ENCODE results near the gene ALAD.
"Not testable (repeated sequence)": the region's sequence is repeated elsewhere in the genome, so short reads cannot be mapped to it uniquely, and the experiment has no call there.

ALAD gene

GRCh38 chr9:113372059-113372458, 29.0 kb downstream of the ALAD start:
- no peak for DNase-seq

- no peak for DNase-seq
Observed at GRCh38 chr9:113370806-113371325, 30.2 kb downstream of the ALAD start.

GRCh38 chr9:113369855-113370140, 31.3 kb downstream of the ALAD start:
- DNase-seq: no peak

GRCh38 chr9:113368982-113369854, 31.9 kb downstream of the ALAD start:
- no peak for DNase-seq

GRCh38 chr9:113368348-113368981, 32.6 kb downstream of the ALAD start:
- no peak for DNase-seq

GRCh38 chr9:113365652-113366051, 35.4 kb downstream of the ALAD start:
- DNase-seq: not testable (repeated sequence)

GRCh38 chr9:113364951-113365350, 36.1 kb downstream of the ALAD start:
- DNase-seq: no peak

GRCh38 chr9:113363336-113363735, 37.7 kb downstream of the ALAD start:
- DNase-seq: no peak

- no peak for DNase-seq
Observed at GRCh38 chr9:113361304-113362018, 39.6 kb downstream of the ALAD start.

GRCh38 chr9:113360242-113360842, 40.7 kb downstream of the ALAD start:
- no peak for DNase-seq

GRCh38 chr9:113359385-113359784, 41.7 kb downstream of the ALAD start:
- DNase-seq: no peak

- DNase-seq: no peak
Observed at GRCh38 chr9:113356686-113357292, 44.3 kb downstream of the ALAD start.

GRCh38 chr9:113355040-113355596, 46.0 kb downstream of the ALAD start:
- no peak for DNase-seq

GRCh38 chr9:113352411-113352810, 48.7 kb downstream of the ALAD start:
- DNase-seq: no peak

- DNase-seq: no peak
Observed at GRCh38 chr9:113352006-113352405, 49.1 kb downstream of the ALAD start.

- no peak for DNase-seq
Observed at GRCh38 chr9:113350937-113351336, 50.1 kb downstream of the ALAD start.

GRCh38 chr9:113350107-113350661, 50.9 kb downstream of the ALAD start:
- DNase-seq: no peak

GRCh38 chr9:113349445-113350094, 51.5 kb downstream of the ALAD start, which contains the start of gene BSPRY:
BSPRY (plus strand) TSS chr9:113349541; CDS start chr9:113349580, 39 bp downstream.
- DNase-seq: peak; percentile 20

- DNase-seq: no peak
Observed at GRCh38 chr9:113349066-113349444, 52.0 kb downstream of the ALAD start.

GRCh38 chr9:113348437-113348836, 52.6 kb downstream of the ALAD start:
- DNase-seq: no peak

GRCh38 chr9:113345671-113346070, 55.4 kb downstream of the ALAD start:
- no peak for DNase-seq
